ENCODE results near the gene FAF1. TPM values are rescaled to one million over a fixed set of nuclear protein-coding genes. Genes with fewer than 3 reads are reported as not detected.

The FAF1 gene
- total and polyA plus RNA-seq, 2 donors (not counting 3 experiments of a cell fraction or from before 2014, with no cell fraction given), result 9.0 to 57.6 TPM

GRCh38 chr1:50853325-50853724 lies 106.7 kb downstream of the FAF1 start:
- ChIA-PET CTCF (interaction anchor here (0.9 to 2.0 kb wide), 5 partner anchors 9 to 57 kb away, joined by 3 to 4 read pairs (median 4); no protein-coding TSS in a partner anchor), POLR2A (no interaction called here)
- intact Hi-C loops (cut with micrococcal nuclease), result no loop called here
- peaks cover 4% of the 10 kb centered on the region for H3K9me1 ChIP-seq (replicated peaks; ENCODE audit: control insufficient read depth, extremely low read depth, insufficient read depth, low read length)
- no peaks in the 10 kb centered on the region for H3K36me3 ChIP-seq (ENCODE audit: control insufficient read depth in 2 of 2, extremely low read depth in 1 of 2, insufficient read depth in 2 of 2, low read length in 2 of 2)
- peaks cover 5% of the 10 kb centered on the region for H3K79me2 ChIP-seq (ENCODE audit: control insufficient read depth, insufficient read depth, low read length)
- H2AFZ ChIP-seq (ENCODE audit: low read depth, low read length), result no peak overlapping the region
- BruUV-seq (replicated peaks), result no TSS peak
- no peak for DNase-seq (ENCODE audit: low read depth, low spot score)
- H3K9ac ChIP-seq (replicated peaks; ENCODE audit: extremely low read depth, insufficient read depth, low read length), result no peak overlapping the region
- H3K27ac ChIP-seq (ENCODE audit: insufficient read depth, low read depth, low read length), result no peak overlapping the region
- no peak for FAIRE-seq
- dilution Hi-C loops (cut with MboI; ENCODE audit: extremely low pct_ligation_motif_present, low sequenced_read_pairs), result no loop called here
- TF ChIP-seq EZH2 (IDR thresholded peaks at IDR 0.05; ENCODE audit: borderline replicate concordance, low read depth, low read length, severe bottlenecking) (no peak), MYC (IDR thresholded peaks at IDR 0.05; ENCODE audit: low read depth, low read length) (no peak)
- no peaks in the 10 kb centered on the region for H3K4me1 ChIP-seq (ENCODE audit: control insufficient read depth, extremely low read depth, insufficient read depth, low read length)
- peaks cover 3% of the 10 kb centered on the region for H4K20me1 ChIP-seq (replicated peaks; ENCODE audit: control insufficient read depth, extremely low read depth, insufficient read depth, low read length)
- H3K27me3 ChIP-seq (ENCODE audit: control insufficient read depth in 2 of 2, insufficient read depth in 2 of 2, low read length in 2 of 2), result no peaks in the 10 kb centered on the region
- no peaks in the 10 kb centered on the region for H3K9me3 ChIP-seq (replicated peaks; ENCODE audit: control insufficient read depth, insufficient read depth, low read length)
- no peak overlapping the region for H3K4me2 ChIP-seq (ENCODE audit: insufficient read depth, low read length)
- H3K4me3 ChIP-seq (replicated peaks in 1 of 3; ENCODE audit: insufficient read depth in 1 of 3, low read depth in 1 of 3, low read length in 3 of 3), result no peak overlapping the region

GRCh38 chr1:50852889-50853288 lies 107.2 kb downstream of the FAF1 start:
- H3K4me3 ChIP-seq (replicated peaks in 1 of 3; ENCODE audit: insufficient read depth in 1 of 3, low read depth in 1 of 3, low read length in 3 of 3), result no peak overlapping the region
- intact Hi-C loops (cut with micrococcal nuclease), result no loop called here
- DNase-seq (ENCODE audit: low read depth, low spot score) (no peak), FAIRE-seq (no peak)
- dilution Hi-C loops (cut with MboI; ENCODE audit: extremely low pct_ligation_motif_present, low sequenced_read_pairs), result no loop called here
- H3K79me2 ChIP-seq (ENCODE audit: control insufficient read depth, insufficient read depth, low read length), result peaks cover 3% of the 10 kb centered on the region
- peaks cover 4% of the 10 kb centered on the region for H3K9me1 ChIP-seq (replicated peaks; ENCODE audit: control insufficient read depth, extremely low read depth, insufficient read depth, low read length)
- no peak overlapping the region for H3K9ac ChIP-seq (replicated peaks; ENCODE audit: extremely low read depth, insufficient read depth, low read length)
- no peak overlapping the region for H3K4me2 ChIP-seq (ENCODE audit: insufficient read depth, low read length)
- ChIA-PET CTCF (interaction anchor here (0.9 to 2.0 kb wide), 6 partner anchors 9 to 340 kb away, joined by 3 to 4 read pairs (median 4); no protein-coding TSS in a partner anchor), POLR2A (no interaction called here)
- peaks cover 3% of the 10 kb centered on the region for H4K20me1 ChIP-seq (replicated peaks; ENCODE audit: control insufficient read depth, extremely low read depth, insufficient read depth, low read length)
- no peaks in the 10 kb centered on the region for H3K27me3 ChIP-seq (ENCODE audit: control insufficient read depth in 2 of 2, insufficient read depth in 2 of 2, low read length in 2 of 2)
- H3K36me3 ChIP-seq (ENCODE audit: control insufficient read depth in 2 of 2, extremely low read depth in 1 of 2, insufficient read depth in 2 of 2, low read length in 2 of 2), result no peaks in the 10 kb centered on the region
- no peaks in the 10 kb centered on the region for H3K9me3 ChIP-seq (replicated peaks; ENCODE audit: control insufficient read depth, insufficient read depth, low read length)
- H2AFZ ChIP-seq (ENCODE audit: low read depth, low read length), result no peak overlapping the region
- H3K4me1 ChIP-seq (ENCODE audit: control insufficient read depth, extremely low read depth, insufficient read depth, low read length), result no peaks in the 10 kb centered on the region
- BruUV-seq (replicated peaks), result no TSS peak
- TF ChIP-seq CTCF (IDR thresholded peaks at IDR 0.05; ENCODE audit: extremely low read depth in 1 of 2, insufficient read depth in 1 of 2, low read depth in 1 of 2, low read length in 2 of 2) (no peak), POLR2AphosphoS5 (IDR thresholded peaks at IDR 0.05; ENCODE audit: insufficient read depth, low read depth, low read length) (no peak), JUN (IDR thresholded peaks at IDR 0.05; ENCODE audit: borderline replicate concordance, insufficient read depth, insufficient read length, low read depth) (no peak), EZH2 (IDR thresholded peaks at IDR 0.05; ENCODE audit: borderline replicate concordance, low read depth, low read length, severe bottlenecking) (no peak), FOS (IDR thresholded peaks at IDR 0.05; ENCODE audit: borderline replicate concordance, insufficient read depth, low read length) (no peak)
- H3K27ac ChIP-seq (ENCODE audit: insufficient read depth, low read depth, low read length), result no peak overlapping the region
